Mammary epithelial cell (primary cell): ENCODE measurements around the gene API5.

ENCODE experiments used
- CTCF ChIP-seq, 2 donors: IDR thresholded peaks in 1 of 2; conservative IDR thresholded peaks in 1 of 2; 2 replicates each; pipeline ENCODE4 v1.5.1; 2011 to 2012; ENCODE audit warnings: inconsistent platforms in 2 of 2, low read length in 2 of 2, mild to moderate bottlenecking in 2 of 2, control low read depth in 1 of 2, low read depth in 1 of 2; ENCODE audit not compliant: insufficient read depth in 1 of 2; ENCODE audit errors: extremely low read depth in 1 of 2
- EZH2 ChIP-seq: IDR thresholded peaks from 2 replicates; pipeline ENCODE4 v1.6.1; 2012; ENCODE audit warnings: low read length, inconsistent platforms, borderline replicate concordance

GRCh38 chr11:43354311-43354710 is 42.5 kb downstream of the API5 start:
- TF ChIP-seq CTCF (conservative IDR thresholded peaks at IDR 0.05 in 1 of 2, IDR thresholded peaks at IDR 0.05 in 1 of 2; ENCODE audit: extremely low read depth in 1 of 2, insufficient read depth in 1 of 2, low read depth in 1 of 2, low read length in 2 of 2): no peak
- no peak for TF ChIP-seq EZH2
